Sigmoid colon (tissue), 4 donors: ENCODE measurements around the gene ATP2B2.

Experiments
- EP300 ChIP-seq, 4 donors: sonication (generic); formaldehyde crosslinking; IDR thresholded peaks; one replicate each; pipeline ENCODE4 v1.6.1; 2017; ENCODE audit warnings: antibody characterized with exemption in 4 of 4
- POLR2A ChIP-seq, 2 donors: fragments of 450-650 bp; IDR thresholded peaks; one replicate each; pipeline ENCODE4 v1.6.1; 2016; ENCODE audit warnings: antibody characterized with exemption in 2 of 2, mild to moderate bottlenecking in 2 of 2, moderate library complexity in 2 of 2
- POLR2AphosphoS5 ChIP-seq, 4 donors: sonication (generic); formaldehyde crosslinking; IDR thresholded peaks; one replicate each; pipeline ENCODE4 v1.6.1; 2017; ENCODE audit warnings: antibody characterized with exemption in 4 of 4
- TF ChIP-seq, protein P1 (sequence below), 4 experiments: fragments of 450-650 bp in 3 of 4; fragments of 200-600 bp in 1 of 4; IDR thresholded peaks; one replicate each; pipeline ENCODE4 v1.5.1; 2016 to 2019; ENCODE audit warnings: antibody characterized with exemption in 4 of 4, mild to moderate bottlenecking in 3 of 4, moderate library complexity in 2 of 4

DNA sequence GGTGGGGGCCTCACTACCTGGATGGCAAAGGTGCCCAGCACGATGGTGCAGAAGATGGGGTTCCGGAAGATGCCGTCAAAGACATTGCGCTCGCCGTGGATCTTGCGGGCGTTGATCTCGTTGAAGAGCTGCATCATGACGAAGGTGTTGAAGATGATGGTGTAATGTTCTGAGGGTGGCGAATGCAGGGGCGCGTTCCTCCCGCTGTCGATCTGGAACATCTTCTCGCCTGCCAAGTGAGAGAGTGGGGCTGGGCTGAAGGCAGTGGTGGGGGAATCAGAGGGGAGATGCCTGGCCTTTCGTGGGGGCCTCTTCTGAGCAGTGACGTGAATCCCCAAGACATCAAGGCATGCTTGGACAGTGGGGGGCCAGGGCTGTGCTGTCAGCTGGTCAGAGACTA is 164.9 kb downstream of the ATP2B2 start:
- TF ChIP-seq POLR2A (IDR thresholded peaks at IDR 0.05): no peak
- TF ChIP-seq, protein P1, sequence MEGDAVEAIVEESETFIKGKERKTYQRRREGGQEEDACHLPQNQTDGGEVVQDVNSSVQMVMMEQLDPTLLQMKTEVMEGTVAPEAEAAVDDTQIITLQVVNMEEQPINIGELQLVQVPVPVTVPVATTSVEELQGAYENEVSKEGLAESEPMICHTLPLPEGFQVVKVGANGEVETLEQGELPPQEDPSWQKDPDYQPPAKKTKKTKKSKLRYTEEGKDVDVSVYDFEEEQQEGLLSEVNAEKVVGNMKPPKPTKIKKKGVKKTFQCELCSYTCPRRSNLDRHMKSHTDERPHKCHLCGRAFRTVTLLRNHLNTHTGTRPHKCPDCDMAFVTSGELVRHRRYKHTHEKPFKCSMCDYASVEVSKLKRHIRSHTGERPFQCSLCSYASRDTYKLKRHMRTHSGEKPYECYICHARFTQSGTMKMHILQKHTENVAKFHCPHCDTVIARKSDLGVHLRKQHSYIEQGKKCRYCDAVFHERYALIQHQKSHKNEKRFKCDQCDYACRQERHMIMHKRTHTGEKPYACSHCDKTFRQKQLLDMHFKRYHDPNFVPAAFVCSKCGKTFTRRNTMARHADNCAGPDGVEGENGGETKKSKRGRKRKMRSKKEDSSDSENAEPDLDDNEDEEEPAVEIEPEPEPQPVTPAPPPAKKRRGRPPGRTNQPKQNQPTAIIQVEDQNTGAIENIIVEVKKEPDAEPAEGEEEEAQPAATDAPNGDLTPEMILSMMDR (IDR thresholded peaks at IDR 0.05): no peak
- TF ChIP-seq POLR2AphosphoS5 (IDR thresholded peaks at IDR 0.05): no peak
- TF ChIP-seq EP300 (IDR thresholded peaks at IDR 0.05): no peak
